HG02870 (cell line): Measurements from ENCODE around the gene RWDD3.

Experiments
- ATAC-seq: cut with Tn5 transposase; IDR thresholded peaks from one replicate; pipeline ENCODE4 v1.9.1; 2021; ENCODE audit warnings: mild to moderate bottlenecking, moderate library complexity; ENCODE audit not compliant: unreplicated experiment

RWDD3 gene

GRCh38 chr1:95281781-95282517 lies 47.9 kb downstream of the RWDD3 start:
- no peak for ATAC-seq

GRCh38 chr1:95282518-95282895 lies 48.5 kb downstream of the RWDD3 start:
- ATAC-seq, result no peak

DNA sequence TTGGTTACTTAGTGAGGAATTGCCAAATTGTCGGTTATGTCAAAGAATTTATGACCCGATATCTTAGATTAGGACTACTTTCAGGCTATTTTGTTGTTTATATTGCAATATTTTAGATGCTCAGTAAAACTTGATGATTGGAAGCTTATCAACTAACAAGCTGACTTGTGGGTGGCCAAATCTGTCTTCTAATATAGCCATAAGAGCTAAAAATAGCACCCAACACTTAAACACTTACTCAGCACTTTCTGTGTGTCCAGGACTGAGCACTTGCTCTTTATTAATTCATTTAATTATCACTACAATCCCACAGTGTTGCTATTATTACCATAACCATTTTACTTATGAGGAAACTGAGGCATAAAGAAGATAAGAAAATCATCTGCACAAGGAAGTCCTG lies 50.4 kb downstream of the RWDD3 start:
- ATAC-seq, result no peak

- ATAC-seq, result no peak
These were observed 52.5 kb downstream of the RWDD3 start for GRCh38 chr1:95286479-95286878.

DNA sequence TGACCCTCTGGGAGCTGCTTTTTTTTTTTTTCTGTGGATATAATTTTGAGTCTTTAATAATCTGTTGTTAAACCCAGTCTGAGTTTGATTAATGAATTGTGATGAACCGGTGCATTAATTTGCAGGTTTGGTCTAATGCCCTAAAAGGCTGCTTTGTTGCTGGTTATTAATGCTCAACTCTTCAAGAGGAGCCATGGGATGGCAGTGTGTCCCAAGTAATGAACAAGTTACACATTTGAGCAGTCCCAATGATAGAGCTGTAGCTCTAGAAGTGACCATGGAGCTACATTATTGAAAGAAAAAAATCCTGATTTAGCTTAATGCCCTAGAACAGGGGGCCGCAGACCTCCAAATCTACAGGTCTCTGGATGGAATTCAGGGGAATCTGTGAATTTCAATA lies 53.1 kb downstream of the RWDD3 start:
- no peak for ATAC-seq

DNA sequence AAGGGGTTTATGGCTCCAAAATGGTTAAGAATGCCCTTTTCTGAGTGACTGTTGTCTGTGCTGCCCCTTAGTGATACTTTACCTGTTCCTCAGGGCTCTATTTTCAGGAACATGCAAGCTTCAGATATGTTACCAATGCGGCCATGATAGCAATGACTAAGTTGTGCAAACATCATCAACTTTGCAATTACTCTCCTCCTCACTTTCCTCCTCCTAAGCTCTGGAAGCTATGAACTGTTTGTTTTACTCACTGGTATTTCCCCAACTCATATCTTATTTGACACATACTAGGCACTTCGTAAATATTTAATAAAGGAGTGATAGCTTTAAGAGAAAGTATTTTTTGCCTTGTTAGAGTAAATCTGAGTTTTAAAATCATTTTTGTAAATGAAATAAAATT lies 53.8 kb downstream of the RWDD3 start:
- ATAC-seq, result no peak
